Nucleus accumbens (tissue), 56 donors: ENCODE data around the gene TMTC1.
"Not testable (repeated sequence)": the region's sequence is repeated elsewhere in the genome, so short reads cannot be mapped to it uniquely, and the experiment has no call there.

ENCODE experiments used
- DNase-seq, 56 donors: peaks; one replicate each; lab custom pipeline; 2025; lab: John Stamatoyannopoulos, UW

The TMTC1 gene

DNA sequence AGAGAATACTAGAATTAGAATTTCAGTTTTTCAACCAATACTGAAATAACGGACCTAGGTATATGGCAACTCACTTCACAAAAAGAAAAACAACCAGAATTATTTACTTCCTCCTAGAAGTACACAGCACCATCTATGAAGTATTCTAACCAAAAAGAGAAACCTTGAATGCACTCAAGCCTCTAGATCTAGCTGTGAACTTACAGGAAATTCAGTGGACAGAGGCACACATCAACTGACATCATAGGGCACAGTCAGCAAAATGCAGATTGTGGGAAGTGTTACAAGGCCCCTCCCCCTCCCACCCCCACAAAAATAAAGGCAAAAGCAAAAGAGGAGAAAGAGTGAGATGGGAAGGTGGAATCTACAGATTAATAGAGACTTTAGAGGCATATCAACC is 102.4 kb downstream of the TMTC1 start:
- DNase-seq = no peak

DNA sequence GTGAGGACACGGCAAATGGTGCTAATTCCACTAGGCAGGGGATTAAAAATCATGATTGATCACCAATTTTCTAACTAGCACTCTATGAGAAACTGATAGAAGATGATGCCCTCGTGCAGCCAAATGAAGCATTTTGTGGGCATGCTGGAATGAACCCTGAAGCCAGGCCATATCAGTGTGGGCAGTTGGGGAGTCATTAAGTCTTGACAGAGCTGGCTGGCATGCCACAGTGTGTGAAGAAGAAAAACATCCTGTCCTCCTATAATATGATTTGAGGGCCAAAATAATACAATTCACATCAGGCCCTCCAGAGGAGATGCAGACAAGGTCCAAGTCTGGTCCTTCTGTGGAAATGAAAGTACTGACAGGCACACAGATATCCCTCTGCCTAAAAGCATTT is 107.1 kb downstream of the TMTC1 start:
- DNase-seq = no peak

DNA sequence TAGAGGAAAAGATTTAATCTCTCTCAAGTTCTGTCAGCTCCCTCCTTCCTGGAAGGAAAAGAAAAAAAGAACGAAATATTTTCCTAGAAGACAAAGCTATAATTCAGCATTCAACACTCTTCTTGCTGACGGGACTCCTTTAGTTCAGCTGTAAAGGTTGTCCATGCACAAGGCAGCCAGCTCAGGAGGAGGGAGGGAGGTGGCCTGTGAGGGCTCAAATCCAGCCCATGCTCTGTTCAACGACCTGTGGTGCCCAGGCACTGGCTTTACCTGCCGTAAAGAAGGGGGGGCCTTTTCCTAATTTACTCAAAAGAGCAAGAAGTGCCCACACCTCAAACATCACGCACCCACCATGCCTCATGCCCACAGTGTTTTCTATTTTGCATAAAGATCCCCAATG is 109.3 kb downstream of the TMTC1 start:
- DNase-seq = no peak

DNA sequence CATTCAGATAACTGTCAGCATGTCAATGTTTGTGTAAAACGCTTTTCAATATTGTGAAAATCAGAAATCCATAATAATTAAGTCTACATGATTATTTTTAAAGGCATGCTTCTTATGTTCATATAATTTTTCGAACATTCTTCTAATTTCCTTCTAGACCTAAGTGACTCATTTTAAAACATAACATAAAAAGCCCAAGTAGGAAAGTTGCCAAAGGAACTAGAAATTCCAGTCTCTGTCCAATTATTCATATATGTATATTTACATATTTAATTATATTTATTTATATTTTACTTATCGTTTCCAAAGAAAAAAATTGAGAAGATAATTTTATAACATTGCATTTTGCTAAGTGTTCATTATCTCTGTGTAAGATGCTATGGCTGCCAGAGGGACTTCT is 110.4 kb downstream of the TMTC1 start:
- DNase-seq = no peak

DNA sequence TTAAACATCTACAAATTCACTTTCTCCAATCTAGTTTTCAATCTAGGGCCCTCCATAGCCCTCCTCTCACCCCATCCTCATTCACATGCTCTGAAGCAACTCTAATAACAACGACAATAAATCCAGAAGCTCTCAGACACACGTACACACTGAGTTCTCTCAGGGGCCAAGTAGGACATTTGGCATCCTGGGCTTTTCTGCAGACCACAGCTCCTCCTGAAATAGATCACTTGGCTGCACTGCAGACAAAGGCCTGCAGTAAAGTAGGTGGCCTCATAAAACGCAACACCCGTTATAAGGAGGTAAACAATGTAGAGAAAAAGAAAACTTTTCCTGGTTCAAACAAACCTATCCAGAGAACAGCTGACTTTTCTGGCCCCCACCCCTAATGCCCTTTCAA is 111.2 kb downstream of the TMTC1 start:
- no peak for DNase-seq

DNA sequence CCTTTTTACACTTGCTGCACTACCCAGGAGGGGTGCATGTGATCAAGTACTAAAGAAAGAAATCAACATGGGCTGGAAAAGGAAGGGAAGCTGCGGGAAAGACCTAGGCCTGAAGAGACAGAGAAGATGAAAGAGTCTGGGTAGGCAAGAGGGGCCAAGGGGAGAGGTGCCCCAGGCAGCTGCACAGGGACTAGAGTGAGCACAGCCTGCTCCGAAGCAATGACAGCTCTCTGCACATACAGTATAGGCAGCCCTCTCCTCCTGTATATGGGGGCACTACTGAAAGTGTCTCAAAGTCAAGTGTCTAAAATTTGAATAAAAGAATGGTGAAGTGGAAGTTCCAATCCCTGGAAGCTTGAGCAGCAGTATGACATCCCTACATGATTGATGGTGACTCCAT is 112.0 kb downstream of the TMTC1 start:
- DNase-seq = no peak

DNA sequence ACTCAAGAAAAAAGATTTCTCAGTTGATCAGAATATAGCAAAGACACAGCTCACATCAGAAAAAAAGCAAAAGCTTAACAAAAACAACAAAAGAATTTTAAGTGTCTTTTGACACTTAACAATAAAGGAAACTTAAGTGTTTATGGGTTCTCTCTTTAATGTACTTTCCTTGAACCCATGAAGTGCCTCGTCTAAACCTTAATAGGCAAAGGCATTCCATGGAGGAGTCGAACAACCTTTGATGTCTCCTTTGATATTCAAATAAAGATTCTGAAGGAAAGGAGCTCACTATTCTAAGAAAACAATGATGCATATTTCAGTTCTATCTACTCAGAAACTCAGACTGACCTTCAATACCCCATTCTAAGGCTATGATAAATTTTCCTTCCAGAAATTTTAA is 116.7 kb downstream of the TMTC1 start:
- DNase-seq = no peak

DNA sequence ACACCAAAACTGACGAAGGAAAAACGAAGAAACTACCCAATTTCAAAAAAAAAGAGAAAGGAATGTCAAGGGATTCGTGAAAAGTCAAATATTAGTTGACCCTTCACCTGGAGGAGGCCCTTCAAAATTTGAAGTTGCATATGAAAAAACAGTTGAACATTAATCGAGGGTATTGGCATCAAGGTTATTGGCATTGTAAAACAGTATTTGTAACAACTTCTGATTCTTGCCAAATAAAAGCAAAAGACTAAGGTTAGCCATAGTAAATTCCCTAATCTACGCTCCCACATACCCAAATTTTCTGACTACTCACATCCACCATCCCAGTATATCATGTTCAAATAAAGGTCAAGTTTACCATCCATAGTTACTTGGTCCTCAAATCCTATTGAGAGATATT is 118.6 kb downstream of the TMTC1 start:
- no peak for DNase-seq

DNA sequence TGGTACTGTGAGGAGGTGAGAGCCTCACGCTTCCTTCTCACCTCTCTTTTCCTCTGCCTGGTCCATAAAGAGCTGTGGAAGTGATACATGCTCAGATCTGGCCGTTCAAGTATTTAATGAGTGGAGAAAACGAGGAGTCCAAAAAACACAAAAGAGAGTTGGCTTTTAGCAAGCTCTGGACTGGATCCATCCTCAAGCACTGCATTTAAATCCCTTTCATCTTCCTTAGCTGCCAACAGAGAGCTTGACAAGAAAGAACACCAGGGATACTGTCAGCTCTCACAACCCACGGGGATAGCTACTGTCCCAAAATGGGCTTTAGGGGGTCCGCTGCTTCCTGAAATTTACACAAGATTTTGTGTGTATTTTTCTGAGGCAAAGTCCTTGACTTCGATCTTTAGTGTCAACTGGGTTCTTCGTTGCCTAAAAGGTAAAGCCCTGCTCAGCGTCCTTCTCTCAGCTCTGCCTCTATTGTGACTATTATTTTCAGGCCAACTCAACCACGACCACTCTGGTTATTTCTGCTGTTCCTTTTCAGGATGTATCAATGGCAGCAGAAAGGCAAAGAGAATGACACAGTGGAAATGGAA is 120.9 kb downstream of the TMTC1 start:
- DNase-seq = no peak

DNA sequence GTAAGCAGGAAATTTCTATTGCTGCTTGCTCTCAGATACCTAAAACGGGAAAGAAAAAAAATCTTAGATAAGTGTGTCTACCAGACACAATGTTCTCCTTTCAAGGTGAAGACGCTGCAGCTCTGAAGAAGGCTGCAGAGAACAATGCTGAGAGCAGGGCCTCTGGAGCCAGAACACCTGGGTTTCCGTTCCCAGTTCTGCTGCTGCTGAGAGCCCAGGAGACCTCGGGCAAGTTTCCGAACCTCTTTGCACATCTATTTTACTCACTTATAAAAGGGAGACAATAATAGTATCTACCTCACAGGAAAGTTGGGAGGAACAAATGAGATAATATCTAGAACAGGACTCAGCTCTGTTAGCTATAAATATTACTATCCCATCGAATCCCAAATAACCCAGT is 122.9 kb downstream of the TMTC1 start:
- no peak for DNase-seq

DNA sequence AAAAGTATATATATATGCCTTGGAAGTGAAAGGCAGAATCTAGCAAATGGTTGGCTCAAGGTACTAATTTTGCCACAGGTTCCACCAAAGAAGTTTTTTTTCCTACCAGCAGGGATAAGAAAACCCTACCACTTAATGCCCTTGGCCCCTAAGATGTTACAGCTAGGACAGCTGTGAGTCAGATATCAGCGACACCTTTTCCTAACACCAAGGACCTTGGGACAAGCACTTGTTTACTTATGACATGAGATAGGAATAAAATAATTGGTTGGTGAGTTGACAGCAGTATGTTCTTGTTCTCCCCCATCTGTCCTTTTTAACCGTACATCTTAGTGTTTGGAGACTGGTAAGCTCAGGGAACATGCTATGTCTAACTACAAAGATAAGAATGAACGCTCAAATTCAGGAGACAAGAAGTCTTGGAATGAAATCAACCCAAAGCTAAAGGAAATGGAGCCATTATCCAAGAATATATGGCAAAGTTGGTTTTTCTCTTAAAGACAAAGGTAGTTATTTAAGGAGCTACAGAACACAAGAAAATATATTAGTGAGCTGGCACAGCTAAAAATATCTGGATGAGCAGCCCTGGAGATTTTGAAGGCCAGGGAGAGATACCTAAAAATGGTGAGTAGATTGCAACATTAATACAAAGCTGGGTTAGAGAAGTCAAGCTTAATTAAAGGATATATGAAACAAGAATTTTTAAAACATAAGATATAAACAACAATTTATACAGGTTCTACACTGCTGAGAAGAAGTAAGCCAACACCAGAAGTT is 126.8 kb downstream of the TMTC1 start:
- no peak for DNase-seq

DNA sequence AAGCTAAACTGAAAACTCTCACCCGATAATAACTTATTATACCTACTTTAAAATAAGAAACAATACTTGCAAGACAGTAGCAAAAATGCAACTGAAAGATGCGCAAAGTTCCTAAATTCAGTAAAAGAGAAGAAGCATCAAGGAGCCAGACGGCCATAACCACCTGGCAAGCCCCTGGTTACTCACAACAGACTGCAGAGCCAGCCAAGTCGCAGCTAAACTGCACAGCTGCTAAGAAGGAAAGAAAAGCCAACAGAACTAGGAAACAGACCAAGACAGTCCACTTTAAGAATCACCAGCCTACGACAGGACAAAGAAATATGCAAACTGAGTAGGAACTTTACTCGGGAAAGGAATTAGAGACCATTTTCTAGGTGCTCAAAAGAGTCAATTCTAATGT is 127.9 kb downstream of the TMTC1 start:
- no peak for DNase-seq

DNA sequence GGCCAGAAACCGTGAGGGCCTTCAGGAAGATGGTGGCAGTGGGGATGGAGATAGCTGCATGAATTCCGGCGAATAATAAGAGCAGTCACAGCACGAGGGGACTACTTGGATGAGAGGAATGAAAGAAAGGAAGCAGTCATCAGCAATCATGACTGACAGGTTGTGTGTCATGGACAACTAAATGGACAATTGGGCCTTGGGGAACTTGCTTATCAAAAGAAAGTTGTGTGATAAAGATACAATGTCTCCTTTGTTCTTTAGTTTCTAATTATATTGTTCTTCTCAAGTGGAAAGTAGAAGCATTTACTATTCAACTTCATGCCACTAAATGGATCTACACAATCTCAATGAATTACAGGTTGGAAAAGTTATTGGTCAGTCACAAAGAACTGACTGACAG is 130.5 kb downstream of the TMTC1 start:
- no peak for DNase-seq

DNA sequence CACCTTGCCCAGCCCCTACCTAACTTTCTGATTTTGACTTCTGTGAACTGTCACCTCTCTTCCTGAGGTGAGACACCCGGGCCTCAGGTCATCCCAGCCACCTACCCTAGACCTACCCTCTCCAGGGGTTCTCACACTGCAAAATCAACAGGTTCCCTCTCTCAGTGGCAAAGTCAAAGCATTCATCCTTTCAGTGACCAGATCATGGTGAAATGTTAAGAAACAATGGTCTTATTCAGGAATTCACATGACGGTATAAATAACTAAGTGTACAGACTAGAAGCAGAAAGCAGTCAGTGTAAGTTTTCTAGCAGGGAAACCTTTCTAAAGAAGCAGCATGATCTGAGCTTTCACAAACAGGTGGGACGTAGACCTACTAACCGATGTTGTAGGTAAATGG is 133.4 kb downstream of the TMTC1 start:
- DNase-seq = no peak

DNA sequence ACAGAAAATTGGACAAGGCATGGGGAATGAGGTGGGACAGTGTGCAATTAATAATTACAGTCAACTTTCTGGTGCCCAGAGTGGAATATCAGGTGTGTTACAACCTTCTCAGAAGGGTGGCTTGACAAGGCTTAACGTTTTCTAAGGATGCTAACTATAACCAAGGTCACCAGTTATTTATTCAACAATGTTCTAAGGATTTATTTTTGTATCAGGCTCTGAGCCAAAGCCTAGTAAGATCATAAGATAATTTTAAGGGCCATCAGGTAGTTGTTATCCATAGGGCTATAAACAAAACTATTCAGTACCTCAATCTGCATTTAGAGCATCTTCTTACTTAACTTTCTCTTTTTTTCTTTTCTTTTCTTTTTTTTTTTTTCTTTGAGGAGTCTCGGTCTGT is 134.0 kb downstream of the TMTC1 start:
- DNase-seq = no peak

DNA sequence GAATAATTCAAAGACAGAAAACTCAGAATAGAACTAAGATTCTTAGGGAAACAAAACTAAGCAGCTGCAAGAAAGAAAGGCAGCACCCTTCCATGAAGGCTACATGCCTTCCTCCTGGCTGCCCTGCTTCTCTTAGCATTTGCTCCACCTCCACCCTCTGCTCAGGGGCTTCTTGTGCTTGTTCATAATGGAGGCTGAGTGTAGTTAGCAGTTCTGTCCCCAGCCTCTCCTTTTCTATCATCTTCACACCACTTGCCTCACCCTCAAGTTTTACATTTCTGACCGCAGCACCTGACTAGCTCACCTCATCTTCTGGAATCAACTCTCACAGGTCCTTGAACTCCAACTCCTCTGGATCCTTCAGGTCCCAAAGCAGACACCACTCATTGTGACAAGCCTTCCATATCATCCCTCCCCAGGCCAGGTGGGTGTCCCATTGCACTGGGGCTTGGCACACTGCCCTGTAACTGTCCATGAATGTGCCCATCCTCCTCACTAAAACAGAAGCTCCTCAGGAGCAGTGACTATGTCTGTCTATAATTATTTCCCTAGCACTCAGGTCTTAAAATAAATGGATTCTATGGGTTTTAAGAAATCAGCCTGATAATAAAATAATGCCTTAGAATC is 139.1 kb downstream of the TMTC1 start:
- no peak for DNase-seq

DNA sequence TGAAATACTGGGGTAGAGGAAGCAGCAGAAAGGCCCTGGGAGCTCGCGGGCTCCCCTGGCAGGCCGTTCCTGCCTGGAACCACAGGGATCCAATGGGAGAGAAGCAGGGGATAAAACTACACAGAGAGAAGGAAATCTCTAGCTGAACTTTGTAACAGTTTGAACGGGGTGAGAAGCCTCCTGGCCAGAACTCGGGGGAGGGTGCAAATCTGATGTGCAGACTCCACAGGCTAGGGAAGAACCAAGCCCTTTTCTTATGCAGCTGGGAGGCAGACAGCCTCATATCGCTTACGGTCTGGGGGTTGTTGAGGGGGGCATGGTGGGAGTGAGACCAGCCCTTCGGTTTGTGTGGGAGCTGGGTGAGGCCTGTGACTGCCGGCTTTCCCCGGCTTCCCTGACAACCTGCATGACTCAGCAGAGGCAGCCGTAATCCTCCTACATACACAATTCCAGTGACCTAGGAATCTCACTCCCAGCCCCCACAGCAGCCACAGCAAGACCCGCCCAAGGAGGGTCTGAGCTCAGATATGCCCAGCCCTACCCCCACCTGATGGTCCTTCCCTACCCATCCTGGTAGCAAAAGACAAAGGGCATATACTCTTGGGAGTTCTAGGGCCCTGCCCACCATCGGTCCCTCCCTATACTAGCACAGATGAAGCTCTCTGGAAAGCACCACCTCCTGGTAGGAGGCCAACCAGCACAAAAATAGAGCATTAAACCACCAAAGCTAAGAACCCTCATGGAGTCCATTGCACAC is 143.0 kb downstream of the TMTC1 start:
- peak in 15 of 56 donors; percentile 2 to 50 (median 12) for DNase-seq

DNA sequence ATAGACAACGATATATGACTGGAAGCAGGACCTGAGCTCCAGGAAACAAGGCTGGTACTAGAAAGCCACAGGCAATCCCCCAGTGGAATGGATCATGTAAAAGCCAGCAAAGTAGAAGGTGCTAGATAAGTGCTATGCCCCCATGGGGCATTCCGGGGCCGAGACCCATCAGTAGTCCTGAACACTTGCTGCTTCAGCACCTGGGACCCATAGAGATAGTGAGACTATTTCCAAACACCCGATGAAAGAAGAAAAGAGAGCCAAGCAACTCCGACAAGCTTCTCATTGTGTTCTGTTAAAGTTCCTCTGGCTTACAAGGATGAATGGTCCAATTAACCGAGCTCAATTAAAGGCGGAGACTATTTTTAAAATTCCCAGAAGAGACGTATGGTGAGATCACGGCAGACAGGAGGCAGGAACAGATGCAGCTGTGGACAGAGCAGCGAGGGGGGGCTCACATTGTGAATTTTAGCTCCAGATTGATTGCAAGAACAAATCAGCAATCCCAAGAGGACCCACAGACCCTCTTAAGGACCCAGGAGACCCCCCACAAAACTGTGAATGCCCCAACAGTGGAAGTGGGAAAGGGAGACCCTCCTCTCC is 143.7 kb downstream of the TMTC1 start:
- no peak for DNase-seq

DNA sequence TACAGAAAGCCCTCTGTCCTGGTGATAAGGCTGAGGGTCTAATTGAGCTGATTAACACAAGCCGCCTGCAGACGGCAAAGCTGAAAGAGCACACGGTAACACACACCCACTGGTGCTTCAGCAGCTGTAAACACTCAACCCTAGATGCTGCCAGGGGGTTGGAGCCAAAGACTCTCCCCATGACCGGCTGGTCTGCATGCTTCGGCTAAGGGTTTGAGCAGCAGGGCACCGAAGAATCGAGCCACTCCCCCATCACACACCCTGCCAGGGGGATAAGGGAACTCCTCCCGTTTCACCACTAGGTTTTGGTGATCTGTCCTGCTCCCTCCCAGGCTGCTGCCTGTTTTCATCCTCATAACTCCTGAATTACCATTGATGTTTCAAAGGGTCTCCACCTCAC is 145.2 kb downstream of the TMTC1 start:
- DNase-seq = no peak

DNA sequence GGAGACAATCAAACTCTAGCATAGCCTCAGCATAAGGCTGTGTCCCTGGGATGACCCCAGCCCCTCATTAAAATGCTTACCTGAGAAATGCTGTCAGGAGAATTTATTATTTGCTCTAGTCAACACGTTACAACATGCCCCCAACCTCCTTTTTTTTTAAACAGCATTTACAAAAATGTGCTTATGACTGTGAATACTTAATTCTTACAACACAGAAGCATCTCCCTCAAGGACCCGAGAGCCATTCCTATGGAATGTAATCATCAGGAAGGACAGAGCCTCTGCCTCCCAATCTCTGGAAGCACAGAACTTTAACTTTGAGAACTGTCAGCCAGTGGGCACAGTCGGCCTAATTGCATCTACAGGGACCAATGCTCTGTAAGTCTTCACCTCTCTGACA is 149.7 kb downstream of the TMTC1 start:
- DNase-seq = no peak

DNA sequence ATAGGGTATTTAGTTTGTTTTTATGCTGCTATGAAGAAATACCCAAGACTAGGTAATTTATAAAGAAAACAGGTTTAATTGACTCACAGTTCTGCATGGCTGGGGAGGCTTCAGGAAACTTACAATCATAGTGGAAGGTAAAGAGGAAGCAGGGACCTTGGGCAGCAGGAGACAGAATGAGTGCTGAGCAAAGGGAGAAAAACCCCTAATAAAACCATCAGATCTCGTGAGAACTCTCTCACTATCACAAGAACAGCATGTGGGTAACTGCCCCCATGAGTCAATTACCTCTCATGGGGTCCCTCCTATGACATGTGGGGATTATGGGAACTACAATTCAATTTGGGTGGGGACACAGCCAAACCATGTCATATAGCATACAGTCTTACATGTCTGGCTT is 153.6 kb downstream of the TMTC1 start:
- DNase-seq = not testable (repeated sequence)
